ENCODE data around the gene CTSA.
A peak's percentile ranks its signal among the peaks of the same experiment; 100 is the strongest.
"Not testable (repeated sequence)": the region's sequence is repeated elsewhere in the genome, so short reads cannot be mapped to it uniquely, and the experiment has no call there.

Gene CTSA

GRCh38 chr20:45918779-45919537 lies 27.8 kb downstream of the CTSA start:
- DNase-seq (ENCODE audit: low read depth) = no peak

- peak; percentile 65 for DNase-seq (ENCODE audit: low read depth)
Observed at GRCh38 chr20:45919542-45920399, 28.6 kb downstream of the CTSA start.

- no peak for DNase-seq (ENCODE audit: low read depth)
Observed at GRCh38 chr20:45920462-45921336, 29.6 kb downstream of the CTSA start.

- DNase-seq (ENCODE audit: low read depth) = no peak
Observed at GRCh38 chr20:45921337-45922189, 30.4 kb downstream of the CTSA start.

- DNase-seq (ENCODE audit: low read depth) = peak; percentile 41
Observed at GRCh38 chr20:45924391-45925261, 33.5 kb downstream of the CTSA start.

GRCh38 chr20:45925821-45926506 lies 34.8 kb downstream of the CTSA start:
- no peak for DNase-seq (ENCODE audit: low read depth)

- DNase-seq (ENCODE audit: low read depth) = no peak
Observed at GRCh38 chr20:45926731-45927070, 35.6 kb downstream of the CTSA start.

- no peak for DNase-seq (ENCODE audit: low read depth)
Observed at GRCh38 chr20:45927071-45927878, 36.1 kb downstream of the CTSA start.

- DNase-seq (ENCODE audit: low read depth) = not testable (repeated sequence)
Observed at GRCh38 chr20:45931680-45932079, 40.5 kb downstream of the CTSA start.

- DNase-seq (ENCODE audit: low read depth) = peak; percentile 55
Observed at GRCh38 chr20:45933266-45934045, 42.3 kb downstream of the CTSA start.

GRCh38 chr20:45934046-45934585 lies 43.0 kb downstream of the CTSA start:
- DNase-seq (ENCODE audit: low read depth) = no peak

- DNase-seq (ENCODE audit: low read depth) = peak; percentile 94
Observed at GRCh38 chr20:45934586-45935415, 43.7 kb downstream of the CTSA start, which contains the start of gene PCIF1. Gene PCIF1, plus strand, starts transcription at chr20:45934683. Its CDS starts 4,317 bp downstream, at chr20:45939000.

GRCh38 chr20:45935416-45936046 lies 44.4 kb downstream of the CTSA start:
- DNase-seq (ENCODE audit: low read depth) = no peak

GRCh38 chr20:45937765-45938164 lies 46.6 kb downstream of the CTSA start:
- no peak for DNase-seq (ENCODE audit: low read depth)

GRCh38 chr20:45938727-45939438 lies 47.7 kb downstream of the CTSA start:
- no peak for DNase-seq (ENCODE audit: low read depth)

GRCh38 chr20:45940053-45940452 lies 48.9 kb downstream of the CTSA start:
- DNase-seq (ENCODE audit: low read depth) = no peak
